ENCODE results near the gene GPSM1. TPM values are rescaled to one million over a fixed set of nuclear protein-coding genes. Genes with fewer than 3 reads are reported as not detected.

The GPSM1 gene
- total RNA-seq, 1 experiment from 2014 or later: 24.7 TPM

- Mint-ChIP-seq H3K4me3 (no peak overlapping the region), H3K27ac (no peak overlapping the region), H3K4me1 (peaks cover 4 to 6% of the 10 kb centered on the region in 2 experiments), H3K36me3 (ENCODE audit: insufficient read depth in 1 of 3, low read depth in 3 of 3) (no peaks in the 10 kb centered on the region; a peak in 1 of 7 replicates), H3K27me3 (ENCODE audit: low read depth) (no peaks in the 10 kb centered on the region), H3K9me3 (no peaks in the 10 kb centered on the region)
- Histone ChIP-seq H3K27me3 (ENCODE audit: insufficient read depth, low read length) (no peaks in the 10 kb centered on the region), H3K4me2 (ENCODE audit: insufficient read depth, insufficient read length, low read length) (no peak overlapping the region), H2BK120ac (ENCODE audit: low read depth, low read length, poor library complexity, severe bottlenecking) (no peak overlapping the region), H3K9ac (ENCODE audit: extremely low read depth, insufficient read length, low read length) (no peak overlapping the region), H3K14ac (ENCODE audit: insufficient read depth, low read length) (no peak overlapping the region), H3K4ac (ENCODE audit: low read depth, low read length) (no peak overlapping the region), H3K56ac (ENCODE audit: insufficient read length, low read depth, low read length) (no peak overlapping the region), H2AK5ac (ENCODE audit: insufficient read length, low read length) (no peak overlapping the region), H2BK15ac (ENCODE audit: low read depth, low read length) (no peak overlapping the region), H4K20me1 (ENCODE audit: control insufficient read depth, insufficient read depth, insufficient read length) (no peaks in the 10 kb centered on the region), H3K23me2 (ENCODE audit: insufficient read length, low read depth, low read length, poor library complexity, severe bottlenecking) (no peaks in the 10 kb centered on the region), H3K27ac (ENCODE audit: insufficient read length, low read depth, low read length) (no peak overlapping the region), H3K79me1 (ENCODE audit: insufficient read depth, low read depth, low read length, poor library complexity, severe bottlenecking) (peaks cover 2% of the 10 kb centered on the region), H4K8ac (replicated peaks; ENCODE audit: insufficient read length, low read depth, low read length) (no peak overlapping the region), H4K91ac (ENCODE audit: insufficient read length, low read depth, low read length) (no peak overlapping the region), H2BK20ac (ENCODE audit: low read depth, low read length, poor library complexity, severe bottlenecking) (no peak overlapping the region), H3K9me3 (ENCODE audit: control insufficient read depth, low read depth, low read length) (no peaks in the 10 kb centered on the region), H3K4me1 (ENCODE audit: insufficient read depth, low read length) (no peaks in the 10 kb centered on the region; the same call in 1 of the 2 replicates), H3K79me2 (ENCODE audit: insufficient read depth, low read length) (peaks cover 2% of the 10 kb centered on the region; the same call in 1 of the 2 replicates), H3T11ph (ENCODE audit: low read length) (no peak overlapping the region), H3K18ac (ENCODE audit: insufficient read length, low read depth, low read length) (no peak overlapping the region), H2AFZ (ENCODE audit: low read length) (no peak overlapping the region), H3K23ac (ENCODE audit: insufficient read length, low read depth, low read length) (no peak overlapping the region), H2BK12ac (ENCODE audit: insufficient read length, low read depth, low read length) (no peak overlapping the region), H4K5ac (ENCODE audit: insufficient read length, low read depth, low read length) (no peak overlapping the region), H2BK5ac (ENCODE audit: insufficient read length, low read length) (no peak overlapping the region)
- no peak for DNase-seq
- no peak for TF ChIP-seq CTCF (conservative IDR thresholded peaks at IDR 0.05)
- no CpG with 5 or more reads among the region's 46 CpGs for WGBS (ENCODE audit: extremely low coverage, insufficient read length, low lambda C conversion rate)
Measured at GRCh38 chr9:136331556-136332481, 4.5 kb downstream of the GPSM1 start.
